IMR-90 (cell line): ENCODE data around the gene FOXO6. TPM values are rescaled to one million over a fixed set of nuclear protein-coding genes. Genes with fewer than 3 reads are reported as not detected.

ENCODE experiments used
- ATAC-seq: fragments of 200-7000 bp; cut with Tn5 transposase; 2 replicates; pipeline ENCODE4 v1.9.1; 2020; ENCODE audit warnings: low read depth, mild to moderate bottlenecking, moderate library complexity
- BruUV-seq: library from RNA; stranded (reverse); fragments of 400-500 nt; replicated peaks from 2 replicates; lab custom pipeline; 2021; lab: Mats Ljungman, UMichigan
- CTCF ChIA-PET: fragments of 300-600 bp; formaldehyde crosslinking; extraction: SDS; loops from one replicate; lab custom pipeline; 2021; ENCODE audit warnings: antibody characterized with exemption; lab: Yijun Ruan, JAX
- POLR2A ChIA-PET: fragments of 300-600 bp; sonication (Branson Sonifier 250); formaldehyde crosslinking; loops from one replicate; lab custom pipeline; 2022; ENCODE audit warnings: antibody characterized with exemption; ENCODE audit not compliant: unreplicated experiment; lab: Charles Lee
- DNase-seq: peaks from one replicate; pipeline ENCODE4 v3.0.0; 2013
- H2AFZ ChIP-seq: replicated peaks from 2 replicates; pipeline ENCODE3; 2013; ENCODE audit warnings: low read length, mild to moderate bottlenecking; ENCODE audit not compliant: poor library complexity
- H2AK5ac ChIP-seq: 2 replicates; pipeline ENCODE4 v1.6.1; 2013; ENCODE audit warnings: low read depth, low read length, inconsistent platforms
- H2AK9ac ChIP-seq: replicated peaks from 2 replicates; pipeline ENCODE3; 2013; ENCODE audit warnings: mild to moderate bottlenecking, low read depth, low read length, moderate library complexity; ENCODE audit not compliant: poor library complexity
- H2BK120ac ChIP-seq: 2 replicates; pipeline ENCODE4 v1.6.1; 2013; ENCODE audit warnings: low read depth, low read length, inconsistent platforms
- H2BK15ac ChIP-seq: 3 replicates; pipeline ENCODE4 v1.6.1; 2013; ENCODE audit warnings: low read depth, low read length, inconsistent platforms
- H2BK20ac ChIP-seq: 2 replicates; pipeline ENCODE4 v1.6.1; 2013; ENCODE audit warnings: low read depth, mild to moderate bottlenecking, inconsistent platforms, low read length, moderate library complexity
- H2BK5ac ChIP-seq: 2 replicates; pipeline ENCODE4 v1.6.1; 2013; ENCODE audit warnings: mild to moderate bottlenecking, low read depth, low read length, inconsistent platforms; ENCODE audit not compliant: poor library complexity, severe bottlenecking
- H3K14ac ChIP-seq: replicated peaks from 2 replicates; pipeline ENCODE4 v1.6.1; 2013; ENCODE audit warnings: low read depth, low read length, inconsistent platforms
- H3K18ac ChIP-seq: 2 replicates; pipeline ENCODE4 v1.6.1; 2013; ENCODE audit warnings: low read depth, low read length, control low read depth
- H3K23ac ChIP-seq: 2 replicates; pipeline ENCODE4 v1.6.1; 2013; ENCODE audit warnings: low read depth, low read length, inconsistent platforms
- H3K27ac ChIP-seq: 2 replicates; pipeline ENCODE4 v1.5.1; 2013; ENCODE audit warnings: mild to moderate bottlenecking, control low read depth, low read length; ENCODE audit not compliant: insufficient read depth
- H3K27me3 ChIP-seq: 2 replicates; pipeline ENCODE4 v1.6.1; 2013; ENCODE audit warnings: low read length; ENCODE audit not compliant: control insufficient read depth, insufficient read depth
- H3K36me3 ChIP-seq: 2 replicates; pipeline ENCODE4 v1.6.1; 2013; ENCODE audit warnings: low read length, mixed read lengths; ENCODE audit not compliant: control insufficient read depth, insufficient read depth
- H3K4ac ChIP-seq: 2 replicates; pipeline ENCODE4 v1.6.1; 2013; ENCODE audit warnings: low read depth, low read length, inconsistent platforms
- H3K4me1 ChIP-seq: 2 replicates; pipeline ENCODE4 v1.6.1; 2013; ENCODE audit warnings: low read length, mixed read lengths; ENCODE audit not compliant: control insufficient read depth, insufficient read depth
- H3K4me2 ChIP-seq: 2 replicates; pipeline ENCODE4 v1.6.1; 2013; ENCODE audit warnings: low read depth, mild to moderate bottlenecking, control low read depth, low read length, moderate library complexity
- H3K4me3 ChIP-seq: 2 replicates; pipeline ENCODE4 v1.5.1; 2013; ENCODE audit warnings: low read depth, mild to moderate bottlenecking, control low read depth, low read length, moderate library complexity; ENCODE audit not compliant: insufficient read depth
- H3K56ac ChIP-seq: 2 replicates; pipeline ENCODE4 v1.6.1; 2013; ENCODE audit warnings: low read length, inconsistent platforms; ENCODE audit not compliant: insufficient read depth; ENCODE audit errors: extremely low read depth
- H3K79me1 ChIP-seq, 2 experiments: 2 replicates each; pipeline ENCODE4 v1.6.1; 2013; ENCODE audit warnings: low read length in 2 of 2, inconsistent platforms in 1 of 2, low read depth in 1 of 2
- H3K9ac ChIP-seq: 2 replicates; pipeline ENCODE4 v1.6.1; 2013; ENCODE audit warnings: low read depth, low read length, control low read depth
- H3K9me1 ChIP-seq: 2 replicates; pipeline ENCODE4 v1.6.1; 2013; ENCODE audit warnings: low read length, inconsistent platforms; ENCODE audit not compliant: insufficient read depth
- H3K9me3 ChIP-seq: 2 replicates; pipeline ENCODE4 v1.6.1; 2013; ENCODE audit warnings: low read length; ENCODE audit not compliant: control insufficient read depth, insufficient read depth
- H4K20me1 ChIP-seq: 2 replicates; pipeline ENCODE4 v1.6.1; 2013; ENCODE audit warnings: low read length, inconsistent platforms; ENCODE audit not compliant: insufficient read depth
- H4K5ac ChIP-seq: 2 replicates; pipeline ENCODE4 v1.6.1; 2013; ENCODE audit warnings: mild to moderate bottlenecking, low read depth, low read length, control low read depth
- H4K8ac ChIP-seq, 2 experiments: 2 replicates each; pipeline ENCODE4 v1.6.1; 2013; ENCODE audit warnings: low read depth in 2 of 2, low read length in 2 of 2, control low read depth in 1 of 2, inconsistent platforms in 1 of 2
- H4K91ac ChIP-seq: 2 replicates; pipeline ENCODE4 v1.6.1; 2013; ENCODE audit warnings: low read depth, low read length, inconsistent platforms; ENCODE audit not compliant: insufficient read depth
- NFE2L2 ChIP-seq: fragments of 150-350 bp; IDR thresholded peaks from 2 replicates; pipeline ENCODE4 v1.6.1; 2016; ENCODE audit warnings: low read depth, mild to moderate bottlenecking, low read length
- WGBS, 2 experiments: methylation state at CpG; one replicate each; pipeline versions ENCODE4 v1.1.5 to v1.1.7; 2013; ENCODE audit warnings: missing lambda C conversion rate in 2 of 2; ENCODE audit not compliant: insufficient read length in 1 of 2; ENCODE audit errors: extremely low coverage in 2 of 2; 5-methylcytosine and 5-hydroxymethylcytosine counted together
- dilution Hi-C: fragments of 300-500 bp; cut with HindIII; formaldehyde crosslinking; loops from one replicate; pipeline ENCODE4 v1.14.3; 2018; ENCODE audit warnings: low sequenced_read_pairs; ENCODE audit not compliant: unreplicated experiment
- in situ Hi-C: fragments of 300-500 bp; cut with MboI; formaldehyde crosslinking; loops from 3 replicates; pipeline ENCODE4 v1.14.3; 2019; ENCODE audit warnings: low sequenced_read_pairs, inconsistent platforms, mixed read lengths
- intact Hi-C: fragments of 100-400 bp; cut with micrococcal nuclease; formaldehyde crosslinking; loops from 2 replicates; pipeline ENCODE4 v1.10.0; 2022
- polyA plus RNA-seq, 3 experiments: library from polyadenylated mRNA; depleted of rRNA; stranded (reverse); fragments of >200 nt; gene quantifications; 2 replicates each; pipeline ENCODE4 v1.2.3, GENCODE V29; 2012; ENCODE audit warnings: low replicate concordance in 1 of 3
- total RNA-seq: library from RNA; depleted of rRNA; stranded (reverse); fragments of >200 nt; gene quantifications from 2 replicates; pipeline ENCODE4 v1.2.3, GENCODE V29; 2012

Gene FOXO6
- total and polyA plus RNA-seq, 2 of the 4 experiments (the other 2 are of a cell fraction), result not detected

DNA sequence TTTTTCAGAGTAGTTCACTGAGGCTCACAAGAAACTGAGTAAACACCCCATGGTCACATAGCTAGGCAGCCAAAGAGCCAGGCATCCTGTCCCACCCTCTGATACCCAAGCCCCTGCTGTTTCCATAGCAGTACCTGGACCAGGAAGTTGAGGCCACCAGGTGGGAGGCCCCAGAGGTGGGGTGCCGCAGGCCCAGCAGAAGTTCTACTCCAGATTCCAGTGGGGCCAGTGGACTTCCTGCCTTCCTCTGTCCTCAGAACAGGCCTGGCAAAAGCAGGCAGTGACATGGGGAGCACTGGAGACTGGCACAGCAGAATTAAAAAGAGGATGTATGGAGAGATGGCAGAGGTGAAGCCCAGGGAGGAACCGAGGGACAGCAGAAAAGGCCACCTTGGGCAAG, 19.0 kb downstream of the FOXO6 start:
- Histone ChIP-seq H2BK15ac (no peak overlapping the region), H3K14ac (no peak overlapping the region), H3K23ac (no peak overlapping the region), H3K79me1 (no peaks in the 10 kb centered on the region), H3K9ac (no peak overlapping the region), H3K4me1 (no peaks in the 10 kb centered on the region), H3K36me3 (no peaks in the 10 kb centered on the region), H3K18ac (no peak overlapping the region), H4K20me1 (no peaks in the 10 kb centered on the region), H2BK5ac (no peak overlapping the region), H3K27ac (no peak overlapping the region), H2AK5ac (no peak overlapping the region), H4K8ac (no peak overlapping the region), H2AFZ (no peak overlapping the region), H4K91ac (no peak overlapping the region), H3K4ac (no peak overlapping the region), H2AK9ac (no peak overlapping the region), H2BK20ac (no peak overlapping the region), H3K9me3 (peaks cover 2% of the 10 kb centered on the region; the same call in 1 of the 2 replicates), H4K5ac (no peak overlapping the region), H2BK120ac (no peak overlapping the region), H3K4me2 (no peak overlapping the region), H3K9me1 (no peaks in the 10 kb centered on the region; the same call in 1 of the 2 replicates), H3K56ac (no peak overlapping the region), H3K4me3 (no peak overlapping the region), H3K27me3 (peaks cover 78% of the 10 kb centered on the region)
- no peak for TF ChIP-seq NFE2L2
- intact Hi-C loops, result no loop called here
- BruUV-seq, result no TSS peak
- in situ Hi-C loops, result no loop called here
- 40% methylated on average over 1 of the region's 2 CpGs; no CpG with 5 or more reads in 1 of the 2 experiments for WGBS, 2 experiments
- ATAC-seq (no peak), DNase-seq (no peak)
- dilution Hi-C loops, result no loop called here
- CTCF ChIA-PET, result no interaction called here
- POLR2A ChIA-PET, result no interaction called here
